ENCODE measurements around the gene CLEC4F.

The CLEC4F gene

GRCh38 chr2:70785137-70785911 is 35.1 kb downstream of the CLEC4F start:
- peak; percentile 20 for DNase-seq

- DNase-seq: no peak
Measured at GRCh38 chr2:70784320-70784719, 36.1 kb downstream of the CLEC4F start.

GRCh38 chr2:70779911-70780545 is 40.4 kb downstream of the CLEC4F start:
- DNase-seq: no peak

GRCh38 chr2:70779491-70779890 is 40.9 kb downstream of the CLEC4F start:
- DNase-seq: no peak

GRCh38 chr2:70778676-70779075 is 41.7 kb downstream of the CLEC4F start:
- DNase-seq: no peak

- DNase-seq: no peak
Measured at GRCh38 chr2:70777450-70777849, 42.9 kb downstream of the CLEC4F start.

GRCh38 chr2:70776266-70776665 is 44.1 kb downstream of the CLEC4F start:
- DNase-seq: no peak

GRCh38 chr2:70775141-70775540 is 45.3 kb downstream of the CLEC4F start:
- no peak for DNase-seq

GRCh38 chr2:70772486-70773155 is 47.8 kb downstream of the CLEC4F start:
- DNase-seq: no peak

GRCh38 chr2:70771446-70771845 is 49.0 kb downstream of the CLEC4F start:
- DNase-seq: no peak

- no peak for DNase-seq
Measured at GRCh38 chr2:70769450-70769849, 50.9 kb downstream of the CLEC4F start.

GRCh38 chr2:70768590-70769085 is 51.8 kb downstream of the CLEC4F start:
- no peak for DNase-seq

GRCh38 chr2:70767699-70768589 is 52.5 kb downstream of the CLEC4F start, which contains the start of gene ADD2:
TSS of gene ADD2 (minus strand) at chr2:70768200. CDS start at chr2:70706408, 61,792 bp downstream.
- peak; percentile 37 for DNase-seq

- no peak for DNase-seq
Measured at GRCh38 chr2:70767079-70767698, 53.2 kb downstream of the CLEC4F start.

GRCh38 chr2:70766357-70767078 is 53.9 kb downstream of the CLEC4F start:
- no peak for DNase-seq

GRCh38 chr2:70765507-70765906 is 54.9 kb downstream of the CLEC4F start:
- DNase-seq: no peak

GRCh38 chr2:70759446-70759845 is 61.0 kb downstream of the CLEC4F start:
- no peak for DNase-seq

Data from stimulated activated CD4-positive, alpha-beta T cell treated with anti-CD3 and anti-CD28 coated beads, Interleukin-4, amount 100 ng/mL, for 24 hours (primary cell).